Forelimb muscle (tissue), 1 donor: ENCODE results near the gene ELK1. TPM values are rescaled to one million over a fixed set of nuclear protein-coding genes. Genes with fewer than 3 reads are reported as not detected.
"Not testable (repeated sequence)": the region's sequence is repeated elsewhere in the genome, so short reads cannot be mapped to it uniquely, and the experiment has no call there.

Source experiments
- DNase-seq: peaks from one replicate; pipeline ENCODE4 v3.0.0-alpha.2; 2013; ENCODE audit warnings: low read depth
- polyA plus RNA-seq: library from polyadenylated mRNA; unstranded; fragments of 120-200 nt; gene quantifications from one replicate; pipeline ENCODE4 v1.2.1, GENCODE V29; 2013; ENCODE audit not compliant: insufficient read length

Gene ELK1, protein sequence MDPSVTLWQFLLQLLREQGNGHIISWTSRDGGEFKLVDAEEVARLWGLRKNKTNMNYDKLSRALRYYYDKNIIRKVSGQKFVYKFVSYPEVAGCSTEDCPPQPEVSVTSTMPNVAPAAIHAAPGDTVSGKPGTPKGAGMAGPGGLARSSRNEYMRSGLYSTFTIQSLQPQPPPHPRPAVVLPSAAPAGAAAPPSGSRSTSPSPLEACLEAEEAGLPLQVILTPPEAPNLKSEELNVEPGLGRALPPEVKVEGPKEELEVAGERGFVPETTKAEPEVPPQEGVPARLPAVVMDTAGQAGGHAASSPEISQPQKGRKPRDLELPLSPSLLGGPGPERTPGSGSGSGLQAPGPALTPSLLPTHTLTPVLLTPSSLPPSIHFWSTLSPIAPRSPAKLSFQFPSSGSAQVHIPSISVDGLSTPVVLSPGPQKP
- 21.0 TPM for polyA plus RNA-seq

GRCh38 chrX:47650164-47651042, at the start of gene ELK1:
Gene ELK1, minus strand, starts transcription at chrX:47650563. Its CDS starts 9,122 bp downstream, at chrX:47641441.
- peak; percentile 90 for DNase-seq

DNA sequence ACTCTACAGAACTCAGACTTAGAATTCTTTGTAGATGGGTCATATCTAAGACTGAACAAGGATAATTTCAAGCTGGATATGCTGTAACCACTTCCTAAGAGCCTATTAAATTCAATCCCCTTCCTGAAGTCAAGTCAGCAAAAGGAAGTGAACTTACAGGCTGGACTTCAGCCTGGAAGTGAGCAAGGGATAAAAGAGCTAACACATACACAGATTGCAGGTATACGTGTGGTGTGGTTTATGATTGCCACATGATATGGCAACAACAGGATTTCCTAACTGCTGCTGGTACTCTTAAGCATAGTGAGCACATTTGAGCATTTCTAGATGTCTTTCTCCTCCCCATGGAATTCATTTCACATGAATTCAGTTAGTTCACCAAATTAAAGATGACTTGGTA, 46.8 kb upstream of the ELK1 start:
- DNase-seq, result no peak

DNA sequence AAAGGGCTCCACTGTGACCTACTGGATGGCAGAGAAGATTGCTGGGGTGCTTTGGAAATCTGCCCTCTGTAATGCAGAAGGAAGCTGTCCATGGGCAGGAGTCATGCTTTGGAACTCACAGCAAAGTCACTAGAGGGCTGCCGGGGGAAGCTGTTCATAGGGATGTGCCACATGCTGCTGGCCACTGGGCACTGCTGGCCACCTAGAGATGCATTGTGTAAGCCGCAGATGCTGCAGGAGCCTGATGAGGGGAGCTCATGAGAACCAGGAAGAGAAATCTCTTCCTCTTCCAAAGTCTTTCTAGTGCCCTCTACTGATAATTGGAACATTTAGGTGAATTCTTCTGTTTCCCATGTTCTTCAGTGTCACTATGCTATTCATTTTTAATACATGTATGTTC, 39.8 kb upstream of the ELK1 start:
- no peak for DNase-seq

DNA sequence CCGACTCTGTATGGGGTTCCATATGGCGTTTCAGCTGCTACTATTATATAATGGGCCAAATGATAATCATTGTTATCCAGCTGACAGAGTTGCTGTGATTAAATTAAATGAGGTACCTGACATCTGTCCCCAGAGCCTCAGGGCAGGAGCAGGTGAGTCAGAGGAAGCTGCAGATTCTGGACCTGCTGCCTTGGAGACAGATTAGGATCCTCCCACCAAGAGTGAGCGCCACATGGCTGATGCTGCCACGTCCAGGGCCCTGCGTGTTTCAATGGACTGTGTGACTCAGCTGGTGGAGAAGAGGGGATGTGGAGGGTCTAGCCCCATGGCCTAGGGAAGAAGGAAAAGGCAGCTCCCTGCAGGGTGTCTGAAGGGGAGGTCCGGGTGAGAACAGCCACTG, 36.9 kb upstream of the ELK1 start:
- no peak for DNase-seq

- DNase-seq, result no peak
Observed at GRCh38 chrX:47683829-47684205, 33.5 kb upstream of the ELK1 start.

DNA sequence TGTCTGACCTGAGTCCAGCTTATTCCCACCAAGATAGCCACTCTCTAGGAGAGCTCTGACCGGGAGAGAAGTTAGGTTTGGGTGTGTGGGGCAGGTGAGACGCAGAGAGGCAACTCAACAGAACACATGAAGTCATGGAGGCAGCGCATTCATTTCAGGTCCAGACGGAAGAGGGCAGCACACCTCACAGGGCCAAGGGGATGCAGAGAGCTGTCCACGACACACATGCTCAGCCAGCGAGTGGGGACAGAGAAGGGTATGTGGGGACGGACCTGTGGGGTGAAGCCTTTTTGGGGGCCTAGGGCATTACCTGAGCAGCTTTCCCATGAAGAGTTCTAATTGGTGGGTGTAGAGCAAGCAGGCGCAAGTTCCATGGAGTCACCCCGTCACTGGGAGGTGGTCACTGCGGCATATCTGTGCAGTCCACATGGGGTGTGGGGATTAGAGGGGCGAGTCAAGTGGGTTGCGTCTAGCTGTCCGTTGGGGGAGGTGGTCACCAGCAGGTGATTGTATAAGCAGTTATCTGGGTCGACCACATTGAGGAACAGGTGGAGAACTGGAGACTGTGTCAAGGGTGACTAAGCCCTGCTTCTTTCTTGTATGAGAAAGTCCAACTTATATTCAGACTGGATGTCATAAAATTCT, 32.9 kb upstream of the ELK1 start:
- DNase-seq, result no peak

DNA sequence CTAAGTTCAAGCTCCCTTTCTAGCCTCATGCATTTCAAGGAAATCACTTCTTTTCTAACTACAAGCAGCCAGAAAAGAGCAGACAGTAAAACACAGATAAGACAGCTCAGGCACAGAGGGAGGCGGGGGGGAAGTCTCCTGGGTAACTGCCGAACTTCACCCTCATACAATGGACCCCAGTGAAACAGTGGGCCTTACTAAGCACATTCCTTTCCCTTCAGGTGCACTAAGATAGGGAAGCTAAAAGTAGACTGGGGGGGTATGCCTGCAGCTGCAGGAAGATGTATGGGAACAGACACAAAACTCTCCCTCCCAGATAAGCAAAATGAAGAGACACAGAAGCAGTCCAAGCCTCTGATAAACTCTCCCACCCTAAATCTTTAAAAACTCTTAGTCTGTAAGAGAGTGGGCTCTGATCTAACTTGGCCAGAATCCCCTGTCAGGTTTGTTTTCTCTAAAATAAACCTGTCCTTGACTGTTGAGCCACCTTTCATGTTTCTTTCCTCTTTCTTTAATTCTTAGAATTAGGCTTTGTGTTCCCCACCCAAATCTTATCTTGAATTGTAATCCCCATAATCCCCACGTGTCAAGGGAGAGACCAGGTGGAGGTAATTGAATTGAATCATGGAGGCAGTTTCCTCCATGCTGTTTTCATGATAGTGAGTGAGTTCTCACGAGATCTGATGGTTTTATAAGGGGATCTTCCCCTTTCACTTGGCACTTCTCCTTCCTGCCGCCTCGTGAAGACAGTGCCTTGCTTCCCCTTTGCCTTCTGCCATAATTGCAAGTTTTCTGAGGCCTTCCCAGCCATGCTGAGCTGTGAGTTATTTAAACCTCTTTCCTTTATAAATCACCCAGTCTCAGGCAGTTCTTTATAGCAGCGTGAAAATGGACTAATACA, 25.8 kb upstream of the ELK1 start:
- DNase-seq, result not testable (repeated sequence)

GRCh38 chrX:47674776-47675175, 24.4 kb upstream of the ELK1 start:
- no peak for DNase-seq

DNA sequence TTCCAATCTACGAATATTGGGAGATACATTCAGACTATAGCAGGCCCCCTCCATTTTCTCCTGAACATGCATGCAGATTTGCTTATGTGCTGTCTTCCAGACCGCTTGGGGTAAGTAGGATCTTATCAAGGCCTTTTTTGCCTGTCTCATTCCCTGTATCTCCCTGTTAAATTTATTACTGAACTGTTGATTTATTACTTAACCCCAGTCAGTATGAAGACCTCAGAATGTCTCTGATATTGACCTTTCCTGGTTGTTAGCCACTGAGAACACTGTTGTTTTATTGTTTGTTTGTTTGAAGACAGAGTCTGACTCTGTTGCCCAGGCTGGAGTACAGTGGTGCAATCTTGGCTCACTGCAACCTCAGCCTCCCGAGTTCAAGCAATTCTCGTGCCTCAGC, 15.4 kb upstream of the ELK1 start:
- DNase-seq, result not testable (repeated sequence)

DNA sequence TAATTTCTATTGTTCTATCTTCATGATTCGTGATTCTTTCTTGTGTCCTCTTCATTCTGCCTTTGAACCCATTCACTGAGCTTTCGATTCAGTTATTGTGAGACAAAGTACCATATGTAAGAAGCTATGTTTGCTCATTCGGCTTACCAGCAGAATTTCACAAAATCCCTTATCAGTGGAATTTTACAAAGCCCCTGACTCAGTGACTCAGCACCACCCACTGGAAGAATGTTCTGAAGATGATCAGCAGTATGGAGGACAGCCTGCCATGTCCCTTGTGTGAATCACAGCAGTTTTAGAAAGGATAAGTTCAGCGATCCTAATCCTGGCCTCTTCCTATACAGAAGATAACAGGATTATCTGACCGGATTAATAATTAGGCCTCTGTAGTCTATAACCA, 14.4 kb upstream of the ELK1 start:
- DNase-seq, result no peak

- DNase-seq, result no peak
Observed at GRCh38 chrX:47662144-47662657, 11.8 kb upstream of the ELK1 start.

GRCh38 chrX:47661539-47661938, 11.2 kb upstream of the ELK1 start:
- DNase-seq, result no peak

DNA sequence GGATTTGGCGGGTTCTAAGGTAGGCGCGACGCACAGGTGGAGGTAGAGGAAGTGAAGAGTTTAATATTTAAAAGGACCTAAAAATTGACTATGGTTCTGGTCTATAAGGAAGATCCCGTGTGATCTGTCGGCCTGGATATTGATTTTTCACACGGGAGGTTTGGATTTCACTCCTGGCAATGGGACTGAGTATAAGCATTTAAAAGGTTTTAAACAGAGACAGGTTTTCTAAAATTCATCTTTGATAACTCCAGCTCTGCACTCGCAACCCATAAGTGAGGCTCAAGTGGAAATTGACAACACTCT, 9.0 kb upstream of the ELK1 start:
- no peak for DNase-seq

- DNase-seq, result peak; percentile 57
Observed at GRCh38 chrX:47658684-47659420, 8.5 kb upstream of the ELK1 start, which contains the start of gene UXT. Gene UXT, minus strand, starts transcription at chrX:47659180. Its CDS starts 253 bp downstream, at chrX:47658927.

DNA sequence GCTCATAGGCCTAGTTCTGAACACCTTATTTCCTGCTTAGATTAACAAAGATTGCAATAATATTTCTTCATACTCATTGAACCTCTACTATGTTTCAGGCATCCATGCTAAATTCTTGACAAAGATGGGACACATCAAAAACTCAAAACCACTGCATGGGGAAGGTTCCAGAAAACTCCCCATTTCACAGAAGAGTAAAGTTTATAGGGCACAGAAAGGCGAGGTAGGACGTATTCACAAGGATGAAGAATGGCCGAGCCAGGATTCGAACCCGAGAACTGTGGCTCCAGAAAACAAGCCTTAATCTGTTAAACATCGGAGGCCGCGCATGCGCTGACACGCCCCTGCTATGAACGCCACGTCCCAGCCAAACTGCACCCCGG, 7.9 kb upstream of the ELK1 start:
- no peak for DNase-seq

DNA sequence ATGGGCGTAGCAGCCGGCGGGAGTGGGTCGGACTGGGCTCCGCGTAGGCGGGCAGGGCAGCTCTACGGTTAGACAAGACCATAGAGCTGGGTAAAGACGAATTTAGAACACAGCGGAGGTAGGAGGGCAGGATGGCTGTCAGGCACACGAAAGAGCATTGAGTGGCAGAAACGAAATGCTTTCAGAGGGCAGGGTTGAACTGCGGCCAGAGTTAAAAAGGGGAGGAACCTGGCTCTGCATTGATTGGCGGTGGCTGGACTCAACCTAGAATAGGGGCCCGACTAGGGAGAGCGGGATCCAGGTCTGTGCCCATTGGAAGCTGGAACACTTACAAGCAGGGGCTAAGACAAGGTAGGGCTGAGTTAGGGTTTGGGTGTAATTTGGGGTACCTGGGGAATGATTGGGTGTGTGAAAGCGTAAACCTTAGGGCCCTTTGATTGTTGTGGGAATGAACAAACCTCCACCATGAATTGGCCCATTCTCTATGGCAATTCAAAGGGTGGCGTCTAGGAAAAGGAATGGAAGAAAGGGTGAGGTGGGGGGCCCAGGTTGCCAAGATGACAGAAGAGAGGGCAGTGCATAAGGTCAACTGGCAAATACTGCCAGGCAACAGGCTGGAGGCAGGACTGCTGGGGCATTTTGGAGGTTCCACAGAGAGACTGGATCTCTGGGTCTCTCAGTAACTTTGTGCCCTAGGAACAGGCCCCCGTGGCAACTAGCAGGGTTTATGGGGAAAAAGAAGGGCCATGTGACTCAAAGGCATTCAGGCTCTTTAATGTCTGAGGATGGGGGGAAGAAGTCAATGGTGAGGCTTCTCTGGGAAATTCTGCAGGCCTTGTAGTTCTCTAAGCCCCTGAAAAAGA, 911 bp upstream of the ELK1 start:
- DNase-seq, result no peak

- no peak for DNase-seq
Observed at GRCh38 chrX:47649781-47650163, 591 bp downstream of the ELK1 start.

- DNase-seq, result no peak
Observed at GRCh38 chrX:47649271-47649670, 1.1 kb downstream of the ELK1 start.

DNA sequence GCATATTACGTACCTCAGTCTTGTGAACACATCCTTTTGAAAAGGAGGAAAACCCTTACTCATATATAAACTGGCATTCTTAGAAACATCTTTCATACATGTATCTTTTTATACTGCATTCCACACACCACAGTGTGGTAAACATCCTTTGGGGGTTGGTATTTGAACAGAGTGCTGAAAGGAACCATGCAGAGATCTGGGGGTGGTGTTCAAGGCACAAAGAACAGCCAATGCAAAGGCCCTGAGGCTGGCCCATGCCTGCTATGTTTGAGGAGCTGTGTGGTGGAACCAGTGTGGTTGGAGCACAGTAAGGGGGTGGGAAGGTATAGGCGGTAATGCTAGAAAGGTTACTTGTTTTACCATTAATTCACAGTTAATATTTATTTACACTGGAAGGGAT, 2.0 kb downstream of the ELK1 start:
- DNase-seq, result no peak

DNA sequence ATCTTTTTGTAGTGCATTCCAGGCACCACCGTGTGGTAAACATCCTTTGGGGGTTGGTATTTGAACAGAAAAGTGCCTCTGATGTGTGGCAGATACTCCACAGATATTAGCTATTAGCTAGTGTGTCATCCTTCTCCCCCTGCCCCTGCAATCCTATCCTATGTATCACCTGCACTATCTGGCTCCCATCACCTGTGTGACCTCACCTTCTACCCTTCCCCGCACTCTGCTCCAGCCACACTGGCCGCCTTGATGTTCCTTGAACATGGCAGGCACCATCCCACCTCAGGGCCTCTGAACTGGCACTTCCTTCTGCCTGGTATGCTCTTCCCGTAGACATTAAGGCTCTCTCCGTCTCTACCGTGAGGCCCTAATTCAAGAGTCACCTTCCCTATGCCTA, 3.7 kb downstream of the ELK1 start:
- DNase-seq, result no peak
